CD4-positive, alpha-beta T cell treated with Interleukin-12 subunit alpha and Interleukin-12 subunit beta, for 1 hour (primary cell): ENCODE results near the gene CD80.
"Not testable (repeated sequence)": the region's sequence is repeated elsewhere in the genome, so short reads cannot be mapped to it uniquely, and the experiment has no call there.

Experiments
- DNase-seq: peaks from one replicate; pipeline ENCODE4 v3.0.0-alpha.2; 2020

CD80 gene

GRCh38 chr3:119580067-119580760 lies 20.8 kb upstream of the CD80 start:
- DNase-seq = peak; percentile 30

DNA sequence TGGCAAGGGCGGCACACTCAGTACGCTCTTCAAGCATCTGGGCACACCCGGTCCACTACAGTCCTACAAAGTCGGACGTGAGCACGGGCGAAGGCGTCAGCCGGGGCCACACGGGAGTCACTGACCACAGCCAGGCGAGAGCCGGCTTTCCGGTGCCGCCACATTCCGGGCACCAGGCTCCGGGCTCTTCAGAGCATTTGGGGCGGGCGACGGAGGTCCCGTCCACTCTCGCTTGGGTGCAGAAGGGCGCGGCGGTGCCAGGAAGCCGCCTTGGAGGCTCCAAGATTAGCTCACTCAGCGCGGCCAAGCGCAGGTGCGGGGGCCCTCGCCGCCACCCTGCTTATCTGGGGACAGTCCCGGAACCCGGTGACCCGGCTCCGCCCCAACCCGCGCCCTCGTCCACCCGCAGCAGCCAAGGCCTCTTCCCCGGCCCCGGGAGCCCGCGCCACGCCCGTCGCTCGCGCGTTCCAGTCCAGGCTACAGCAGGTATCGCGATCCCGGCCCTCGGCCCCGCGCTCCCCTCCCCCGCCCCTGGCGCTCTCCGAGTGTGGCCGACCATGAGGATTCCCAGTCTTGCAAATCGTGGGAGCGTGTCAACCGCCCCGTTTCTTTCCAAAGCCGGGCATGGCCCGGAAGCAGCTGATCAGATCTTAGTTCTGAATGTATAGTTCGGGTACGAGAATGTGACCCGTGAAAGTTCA lies 20.1 kb upstream of the CD80 start, which contains the start of gene ADPRH:
Gene ADPRH, plus strand, starts transcription at position 127 of the 701 bp plus-strand sequence. CDS start 2,678 bp downstream, outside the sequence.
- DNase-seq = peak; percentile 57

GRCh38 chr3:119575507-119575906 lies 16.1 kb upstream of the CD80 start:
- DNase-seq = no peak

DNA sequence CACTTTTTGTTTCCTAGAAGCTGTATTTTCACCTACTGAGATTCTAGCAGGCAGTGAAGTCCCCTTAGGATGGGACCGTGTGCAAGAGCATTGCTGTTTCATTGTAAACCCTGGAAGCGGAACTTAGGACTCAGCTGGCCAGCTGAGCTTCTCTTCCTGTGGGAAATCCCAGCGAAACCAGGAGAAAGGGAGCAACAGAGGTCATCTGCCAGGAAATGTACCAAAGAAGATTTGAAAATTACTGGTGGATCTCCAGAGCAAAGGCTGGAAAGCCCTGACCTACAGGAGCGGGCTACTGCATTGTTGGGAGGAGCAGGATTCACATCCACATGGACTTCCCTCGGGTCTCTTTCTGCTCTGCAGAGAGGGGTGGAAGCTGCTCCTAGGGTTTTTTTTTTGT lies 12.3 kb upstream of the CD80 start:
- no peak for DNase-seq

GRCh38 chr3:119571230-119571629 lies 11.8 kb upstream of the CD80 start:
- DNase-seq = no peak

DNA sequence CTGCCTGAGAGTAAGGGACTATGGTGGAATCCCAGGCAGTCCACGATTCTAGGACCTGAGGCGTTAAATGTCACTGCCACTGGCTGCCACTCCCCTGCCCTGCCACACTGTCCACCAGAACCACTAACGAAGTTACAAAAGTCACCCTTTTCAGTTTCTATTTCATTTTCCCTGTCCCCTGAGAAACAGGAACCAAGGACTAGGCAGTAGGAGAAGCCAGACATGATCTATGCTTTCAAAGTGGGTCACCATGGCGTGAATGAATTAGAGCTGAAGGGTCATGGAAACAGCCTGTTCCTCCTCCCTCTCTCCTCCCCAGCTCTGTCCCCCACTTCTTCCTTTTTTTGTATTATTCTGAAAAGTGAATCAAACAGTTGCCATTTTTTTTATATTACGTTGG lies 10.8 kb upstream of the CD80 start:
- DNase-seq = no peak

- DNase-seq = no peak
These were observed 9.7 kb upstream of the CD80 start for GRCh38 chr3:119569156-119569555.

DNA sequence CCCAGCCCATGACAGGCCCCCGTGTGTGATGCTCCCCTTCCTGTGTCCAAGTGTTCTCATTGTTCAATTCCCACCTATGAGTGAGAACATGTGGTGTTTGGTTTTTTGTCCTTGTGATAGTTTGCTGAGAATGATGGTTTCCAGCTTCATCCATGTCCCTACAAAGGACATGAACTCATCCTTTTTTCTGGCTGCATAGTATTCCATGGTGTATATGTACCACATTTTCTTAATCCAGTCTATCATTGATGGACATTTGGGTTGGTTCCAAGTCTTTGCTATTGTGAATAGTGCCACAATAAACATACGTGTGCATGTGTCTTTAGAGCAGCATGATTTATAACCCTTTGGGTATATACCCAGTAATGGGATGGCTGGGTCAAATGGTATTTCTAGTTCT lies 3.9 kb upstream of the CD80 start:
- DNase-seq = not testable (repeated sequence)

GRCh38 chr3:119562307-119562961 lies 3.0 kb upstream of the CD80 start:
- peak; percentile 69 for DNase-seq

- no peak for DNase-seq
These were observed 746 bp upstream of the CD80 start for GRCh38 chr3:119560160-119560559.

GRCh38 chr3:119558626-119559317 lies 642 bp downstream of the CD80 start:
- DNase-seq = no peak

DNA sequence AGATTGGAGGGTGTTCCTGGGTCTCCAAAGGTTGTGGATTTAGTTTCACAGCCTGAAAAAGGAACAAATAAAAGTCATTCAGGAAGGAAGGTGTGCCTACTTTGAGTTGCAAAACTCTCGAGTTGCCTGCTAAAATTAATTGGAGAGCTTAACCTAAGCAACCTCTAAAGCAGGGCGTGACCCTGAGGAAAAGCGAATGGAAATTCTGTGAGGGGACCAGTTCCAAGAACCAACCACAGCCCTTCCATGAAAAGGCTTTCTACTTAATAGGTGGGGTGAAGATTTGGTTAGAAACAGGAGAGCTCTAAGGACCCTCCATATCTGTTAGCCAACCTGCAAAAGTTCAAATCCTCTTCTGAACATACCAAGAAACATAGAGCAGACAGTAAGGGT lies 1.5 kb downstream of the CD80 start:
- no peak for DNase-seq

DNA sequence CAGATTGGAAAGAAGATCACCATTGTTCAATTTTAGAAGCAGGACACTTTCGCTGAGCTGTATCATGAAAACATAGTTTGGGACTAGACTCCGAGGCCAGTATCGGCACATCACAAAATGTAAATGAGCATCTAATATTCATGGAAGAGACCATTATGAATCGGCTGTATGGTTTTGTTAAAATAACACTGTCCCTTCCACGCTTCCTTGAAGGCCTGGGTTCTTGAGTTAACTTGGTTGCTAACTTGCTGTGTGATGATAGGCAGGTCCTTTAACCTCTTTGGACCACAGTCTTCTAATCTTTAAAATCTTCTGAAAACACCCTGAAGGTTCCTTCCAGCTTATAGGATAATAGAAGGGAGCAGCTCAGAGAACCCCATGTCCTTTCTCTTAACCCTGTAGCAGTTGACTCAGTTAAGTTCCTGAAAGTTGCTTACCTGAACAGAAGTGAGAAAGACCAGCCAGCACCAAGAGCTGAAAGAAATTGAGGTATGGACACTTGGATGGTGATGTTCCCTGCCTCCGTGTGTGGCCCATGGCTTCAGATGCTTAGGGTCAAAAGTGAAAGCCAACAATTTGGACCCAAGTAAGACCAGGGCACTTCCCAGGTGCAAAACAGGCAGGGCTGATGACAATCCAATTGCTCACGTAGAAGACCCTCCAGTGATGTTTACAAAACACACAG lies 2.1 kb downstream of the CD80 start:
- DNase-seq = no peak

DNA sequence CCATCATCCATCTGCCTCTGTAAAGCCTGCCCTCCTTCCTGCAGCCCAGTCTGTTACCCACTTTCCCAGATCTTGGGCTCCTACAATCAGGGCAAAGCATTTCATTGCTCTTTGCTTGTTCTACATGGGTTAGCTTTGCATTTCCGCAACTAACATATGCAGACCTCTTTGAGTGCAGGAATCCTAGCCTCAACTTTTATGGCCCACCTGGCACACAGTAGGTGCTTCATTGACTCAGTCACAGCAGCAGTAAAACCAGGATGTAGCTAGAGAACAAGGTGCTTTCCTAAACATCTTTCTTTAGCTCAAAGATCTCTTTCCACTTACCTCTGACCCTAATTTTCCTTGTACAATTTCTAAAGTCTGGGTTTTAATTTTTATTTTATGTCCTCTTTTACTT lies 3.5 kb downstream of the CD80 start:
- DNase-seq = no peak

DNA sequence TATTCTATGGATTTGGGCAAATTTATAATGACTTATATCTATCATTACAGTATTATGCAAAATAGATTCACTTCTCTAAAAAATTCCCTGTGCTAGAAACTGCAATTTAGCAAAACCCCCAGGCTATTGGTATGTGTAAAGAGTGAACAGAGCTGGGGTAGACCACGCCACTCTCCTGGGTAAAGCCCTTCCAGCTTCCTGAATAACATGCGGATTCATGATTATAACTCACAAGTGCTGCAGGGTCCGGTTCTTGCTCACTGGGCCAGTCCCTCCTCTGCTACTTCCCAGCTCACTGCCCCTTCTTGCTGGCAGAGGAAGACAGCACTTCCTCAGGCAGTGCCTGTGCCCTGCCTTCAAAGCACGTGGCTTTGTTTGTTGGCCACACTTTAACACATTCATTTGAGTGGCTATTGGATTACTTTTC lies 4.1 kb downstream of the CD80 start:
- peak; percentile 13 for DNase-seq

DNA sequence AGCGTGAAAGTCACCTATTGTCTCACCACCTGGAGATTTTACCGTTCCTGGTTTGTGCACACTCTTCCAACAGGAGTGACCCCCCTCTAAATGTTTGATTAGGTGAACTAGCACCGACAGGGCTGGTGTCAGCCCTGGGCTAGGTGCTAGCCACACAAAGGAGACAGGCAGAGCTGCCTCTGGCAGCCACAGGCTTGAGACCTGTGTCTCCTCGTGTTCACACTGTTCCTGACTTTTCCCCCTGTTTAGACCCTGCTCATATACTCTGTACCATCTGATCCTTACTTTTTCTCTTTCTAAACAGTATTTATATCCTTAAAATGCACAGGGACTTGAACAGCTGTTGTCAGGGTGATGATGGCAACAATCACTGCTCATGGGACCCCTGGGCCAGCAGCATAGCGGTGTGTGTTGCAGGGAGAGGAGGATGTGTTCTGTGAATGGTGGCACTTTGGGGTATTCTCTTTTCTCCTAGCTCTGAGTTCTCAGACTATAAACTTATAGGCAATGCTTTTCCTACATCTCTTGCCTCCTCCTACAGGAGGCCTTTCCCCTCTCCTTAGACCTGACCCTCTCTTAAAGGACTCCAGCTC lies 5.5 kb downstream of the CD80 start:
- DNase-seq = no peak

- not testable (repeated sequence) for DNase-seq
These were observed 6.5 kb downstream of the CD80 start for GRCh38 chr3:119552928-119553327.

DNA sequence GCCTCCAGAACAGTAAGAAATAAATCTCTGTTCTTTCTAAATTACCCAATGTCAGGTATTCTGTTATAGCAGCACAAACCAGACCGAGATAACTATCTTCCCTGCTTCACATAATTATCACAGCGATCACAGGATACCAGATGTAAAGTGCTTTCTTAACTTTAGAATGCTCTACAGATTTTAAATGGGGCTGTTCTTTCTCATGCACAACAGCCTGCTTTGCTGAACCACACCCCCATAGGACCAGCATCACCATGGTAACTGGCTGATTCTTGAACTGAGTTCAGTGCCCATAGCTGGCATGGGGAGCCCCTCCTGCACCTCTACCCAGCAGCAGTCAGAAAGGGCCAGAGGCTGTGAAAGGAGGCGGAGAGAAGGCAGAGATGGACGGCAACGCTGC lies 7.8 kb downstream of the CD80 start:
- no peak for DNase-seq

DNA sequence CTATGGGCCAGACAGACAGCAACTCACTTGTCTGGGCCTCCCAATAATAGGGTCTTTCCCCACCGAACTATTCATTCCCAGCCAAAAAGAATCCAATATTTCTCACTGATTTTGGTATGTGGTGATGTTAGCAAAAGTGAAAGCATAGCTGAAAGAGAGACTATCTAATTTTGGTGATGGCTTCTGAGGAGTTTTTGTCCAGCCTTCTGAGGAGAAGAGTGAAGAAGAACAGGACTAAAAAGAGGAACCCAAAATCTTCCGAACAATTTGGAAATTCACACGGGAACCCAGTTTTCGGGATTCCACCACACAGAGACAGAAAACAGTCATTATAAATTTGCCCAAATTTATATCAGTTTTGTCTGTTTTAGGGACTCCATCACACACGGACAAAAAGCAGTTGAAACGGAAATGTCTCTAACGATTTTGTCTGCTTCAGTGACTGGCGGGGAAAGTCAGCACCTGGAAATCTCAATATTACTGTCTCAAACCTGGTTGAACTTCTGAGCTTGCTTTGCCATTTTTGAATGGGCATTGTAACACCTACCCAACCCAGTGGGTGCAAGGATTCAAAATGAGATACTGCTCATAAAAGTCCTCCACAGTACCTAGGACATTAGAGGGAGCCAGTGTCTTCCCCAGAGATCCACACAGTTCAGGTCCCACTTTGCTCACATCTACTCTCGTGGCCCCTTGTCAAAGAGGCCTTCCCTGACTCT lies 9.1 kb downstream of the CD80 start:
- no peak for DNase-seq

GRCh38 chr3:119548341-119548740 lies 11.1 kb downstream of the CD80 start:
- no peak for DNase-seq

DNA sequence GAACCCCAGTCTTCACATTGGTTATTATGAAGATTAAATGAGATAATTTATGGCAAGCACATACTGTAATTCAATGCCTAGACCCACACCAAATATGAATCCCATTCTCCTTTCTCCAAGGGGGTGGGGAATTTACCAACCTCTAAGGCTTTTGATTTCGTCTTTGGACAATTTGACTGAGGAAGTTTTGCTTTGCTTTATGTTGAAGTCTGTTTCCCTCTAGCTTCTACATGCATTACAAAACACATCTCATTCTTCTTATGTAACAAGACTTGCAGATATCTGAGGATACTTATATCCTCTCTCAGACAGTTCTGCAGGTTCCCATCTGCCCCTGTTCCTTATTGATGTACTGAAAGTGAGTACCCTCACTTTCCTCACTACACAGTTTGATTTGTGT lies 12.2 kb downstream of the CD80 start:
- no peak for DNase-seq

GRCh38 chr3:119543147-119543546 lies 16.3 kb downstream of the CD80 start:
- DNase-seq = no peak
